WI38 (cell line): ENCODE results near the gene VEGFA.
A peak's percentile ranks its signal among the peaks of the same experiment; 100 is the strongest.

Experiments
- H3K4me3 ChIP-seq: 2 replicates; pipeline ENCODE4 v1.5.1; 2011; ENCODE audit warnings: low read depth, mild to moderate bottlenecking, control low read depth, low read length
- TF ChIP-seq, protein P1 (sequence below): IDR thresholded peaks from 2 replicates; pipeline ENCODE4 v1.5.1; 2012; ENCODE audit warnings: low read depth, mild to moderate bottlenecking, control low read depth, low read length

The VEGFA gene

DNA sequence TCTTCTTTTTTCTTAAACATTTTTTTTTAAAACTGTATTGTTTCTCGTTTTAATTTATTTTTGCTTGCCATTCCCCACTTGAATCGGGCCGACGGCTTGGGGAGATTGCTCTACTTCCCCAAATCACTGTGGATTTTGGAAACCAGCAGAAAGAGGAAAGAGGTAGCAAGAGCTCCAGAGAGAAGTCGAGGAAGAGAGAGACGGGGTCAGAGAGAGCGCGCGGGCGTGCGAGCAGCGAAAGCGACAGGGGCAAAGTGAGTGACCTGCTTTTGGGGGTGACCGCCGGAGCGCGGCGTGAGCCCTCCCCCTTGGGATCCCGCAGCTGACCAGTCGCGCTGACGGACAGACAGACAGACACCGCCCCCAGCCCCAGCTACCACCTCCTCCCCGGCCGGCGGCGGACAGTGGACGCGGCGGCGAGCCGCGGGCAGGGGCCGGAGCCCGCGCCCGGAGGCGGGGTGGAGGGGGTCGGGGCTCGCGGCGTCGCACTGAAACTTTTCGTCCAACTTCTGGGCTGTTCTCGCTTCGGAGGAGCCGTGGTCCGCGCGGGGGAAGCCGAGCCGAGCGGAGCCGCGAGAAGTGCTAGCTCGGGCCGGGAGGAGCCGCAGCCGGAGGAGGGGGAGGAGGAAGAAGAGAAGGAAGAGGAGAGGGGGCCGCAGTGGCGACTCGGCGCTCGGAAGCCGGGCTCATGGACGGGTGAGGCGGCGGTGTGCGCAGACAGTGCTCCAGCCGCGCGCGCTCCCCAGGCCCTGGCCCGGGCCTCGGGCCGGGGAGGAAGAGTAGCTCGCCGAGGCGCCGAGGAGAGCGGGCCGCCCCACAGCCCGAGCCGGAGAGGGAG is 580 bp downstream of the VEGFA start:
- peak overlapping the region; percentile 97 for H3K4me3 ChIP-seq
- TF ChIP-seq, protein P1, sequence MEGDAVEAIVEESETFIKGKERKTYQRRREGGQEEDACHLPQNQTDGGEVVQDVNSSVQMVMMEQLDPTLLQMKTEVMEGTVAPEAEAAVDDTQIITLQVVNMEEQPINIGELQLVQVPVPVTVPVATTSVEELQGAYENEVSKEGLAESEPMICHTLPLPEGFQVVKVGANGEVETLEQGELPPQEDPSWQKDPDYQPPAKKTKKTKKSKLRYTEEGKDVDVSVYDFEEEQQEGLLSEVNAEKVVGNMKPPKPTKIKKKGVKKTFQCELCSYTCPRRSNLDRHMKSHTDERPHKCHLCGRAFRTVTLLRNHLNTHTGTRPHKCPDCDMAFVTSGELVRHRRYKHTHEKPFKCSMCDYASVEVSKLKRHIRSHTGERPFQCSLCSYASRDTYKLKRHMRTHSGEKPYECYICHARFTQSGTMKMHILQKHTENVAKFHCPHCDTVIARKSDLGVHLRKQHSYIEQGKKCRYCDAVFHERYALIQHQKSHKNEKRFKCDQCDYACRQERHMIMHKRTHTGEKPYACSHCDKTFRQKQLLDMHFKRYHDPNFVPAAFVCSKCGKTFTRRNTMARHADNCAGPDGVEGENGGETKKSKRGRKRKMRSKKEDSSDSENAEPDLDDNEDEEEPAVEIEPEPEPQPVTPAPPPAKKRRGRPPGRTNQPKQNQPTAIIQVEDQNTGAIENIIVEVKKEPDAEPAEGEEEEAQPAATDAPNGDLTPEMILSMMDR: no peak

GRCh38 chr6:43771210-43771857 is 1.3 kb downstream of the VEGFA start:
- H3K4me3 ChIP-seq: peak overlapping the region; percentile 97
- TF ChIP-seq, protein P1: no peak

GRCh38 chr6:43771858-43772680 is 2.1 kb downstream of the VEGFA start:
- TF ChIP-seq, protein P1: no peak

GRCh38 chr6:43772681-43773049 is 2.7 kb downstream of the VEGFA start:
- H3K4me3 ChIP-seq: peak overlapping the region; percentile 97
- TF ChIP-seq, protein P1: no peak

More at GRCh38 chr6:43771858-43772680, 2.1 kb downstream of the VEGFA start:
- peak overlapping the region; percentile 97 for H3K4me3 ChIP-seq

DNA sequence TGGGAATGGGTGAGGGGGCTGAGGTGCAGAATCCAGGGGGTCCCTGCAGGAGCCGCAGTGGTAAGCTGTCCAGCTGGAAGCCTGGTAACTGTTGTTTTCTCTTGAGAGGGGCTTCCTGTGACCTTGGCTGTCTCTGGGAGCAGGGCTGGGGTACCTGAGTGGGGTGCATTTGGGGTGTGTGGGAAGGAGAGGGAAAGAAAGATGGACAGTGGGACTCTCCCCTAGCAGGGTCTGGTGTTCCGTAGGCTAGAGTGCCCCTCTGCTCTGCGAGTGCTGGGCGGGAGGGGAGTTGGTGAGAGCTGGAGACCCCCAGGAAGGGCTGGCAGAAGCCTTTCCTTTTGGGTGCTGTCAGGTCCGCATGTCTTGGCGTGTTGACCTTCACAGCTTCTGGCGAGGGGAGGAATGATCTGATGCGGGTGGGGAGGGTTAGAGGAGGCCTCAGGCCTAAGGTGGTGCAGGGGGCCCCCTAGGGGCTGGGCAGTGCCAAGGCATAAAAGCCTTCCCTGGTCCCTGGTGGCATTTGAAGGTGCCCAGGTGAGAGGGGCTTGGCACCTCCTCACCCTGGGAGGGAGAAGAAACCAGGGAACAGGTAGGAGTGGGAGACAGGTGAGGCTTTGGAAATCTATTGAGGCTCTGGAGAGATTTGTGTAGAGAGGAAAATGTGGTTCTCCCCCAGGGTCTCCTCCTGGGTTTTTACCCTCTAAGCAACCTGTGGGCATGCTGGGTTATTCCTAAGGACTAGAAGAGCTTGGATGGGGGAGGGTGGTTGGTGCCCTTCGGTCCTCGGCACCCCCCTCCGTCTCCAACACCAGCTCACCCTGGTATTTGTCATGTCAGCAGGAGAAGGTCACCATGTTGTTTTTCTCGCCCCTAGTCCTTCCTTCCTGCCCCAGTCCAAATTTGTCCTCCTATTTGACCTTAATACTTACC is 3.3 kb downstream of the VEGFA start:
- TF ChIP-seq, protein P1: peak; percentile 80
- H3K4me3 ChIP-seq: peak overlapping the region; percentile 97

GRCh38 chr6:43773980-43774775 is 4.2 kb downstream of the VEGFA start:
- H3K4me3 ChIP-seq: peak overlapping the region; percentile 97
- TF ChIP-seq, protein P1: no peak
